ENCODE measurements around the gene FKBP1B. TPM values are rescaled to one million over a fixed set of nuclear protein-coding genes. Genes with fewer than 3 reads are reported as not detected.

Gene FKBP1B
- total RNA-seq, 1 experiment from 2014 or later: 11.8 TPM

DNA sequence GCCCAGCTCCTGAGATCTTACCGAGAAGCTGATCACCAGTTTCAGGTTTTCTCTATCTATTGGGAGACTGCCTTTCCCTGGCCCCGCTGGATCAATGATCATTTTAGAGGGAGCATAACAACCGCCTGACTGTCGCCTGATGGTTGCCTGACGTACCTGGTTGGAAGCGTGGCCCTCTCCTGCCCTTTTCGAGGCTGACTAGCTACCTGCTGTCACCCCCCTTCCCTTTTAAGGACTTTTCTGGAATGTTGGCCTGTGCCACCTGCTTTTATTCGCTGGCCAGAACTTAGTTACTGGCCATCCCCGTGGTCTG lies 40.2 kb upstream of the FKBP1B start:
- TF ChIP-seq, protein P1, sequence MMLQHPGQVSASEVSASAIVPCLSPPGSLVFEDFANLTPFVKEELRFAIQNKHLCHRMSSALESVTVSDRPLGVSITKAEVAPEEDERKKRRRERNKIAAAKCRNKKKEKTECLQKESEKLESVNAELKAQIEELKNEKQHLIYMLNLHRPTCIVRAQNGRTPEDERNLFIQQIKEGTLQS (IDR thresholded peaks at IDR 0.05): no peak
- TF ChIP-seq POLR2AphosphoS5 (IDR thresholded peaks at IDR 0.05; ENCODE audit: low read depth, low read length) (no peak), EZH2phosphoT487 (IDR thresholded peaks at IDR 0.05; ENCODE audit: borderline replicate concordance) (no peak), FOSL1 (IDR thresholded peaks at IDR 0.05; ENCODE audit: low read depth) (no peak), RAD21 (IDR thresholded peaks at IDR 0.05; ENCODE audit: low read depth) (no peak), CEBPB (IDR thresholded peaks at IDR 0.05; ENCODE audit: low read depth) (no peak), YY1 (IDR thresholded peaks at IDR 0.05; ENCODE audit: extremely low read depth, insufficient replicate concordance, low read depth, low read length) (no peak), SP1 (IDR thresholded peaks at IDR 0.05; ENCODE audit: low read depth) (no peak), EZH2 (IDR thresholded peaks at IDR 0.05) (no peak), EGR1 (IDR thresholded peaks at IDR 0.05; ENCODE audit: low read depth) (no peak), TCF7L2 (IDR thresholded peaks at IDR 0.05; ENCODE audit: borderline replicate concordance, extremely low read depth, insufficient read depth, insufficient read length) (no peak), CBX3 (IDR thresholded peaks at IDR 0.05; ENCODE audit: low read depth) (no peak), ZNF274 (IDR thresholded peaks at IDR 0.05; ENCODE audit: low read depth, low read length) (no peak), SIN3A (IDR thresholded peaks at IDR 0.05; ENCODE audit: low read depth) (no peak)
- TF ChIP-seq, protein P2, sequence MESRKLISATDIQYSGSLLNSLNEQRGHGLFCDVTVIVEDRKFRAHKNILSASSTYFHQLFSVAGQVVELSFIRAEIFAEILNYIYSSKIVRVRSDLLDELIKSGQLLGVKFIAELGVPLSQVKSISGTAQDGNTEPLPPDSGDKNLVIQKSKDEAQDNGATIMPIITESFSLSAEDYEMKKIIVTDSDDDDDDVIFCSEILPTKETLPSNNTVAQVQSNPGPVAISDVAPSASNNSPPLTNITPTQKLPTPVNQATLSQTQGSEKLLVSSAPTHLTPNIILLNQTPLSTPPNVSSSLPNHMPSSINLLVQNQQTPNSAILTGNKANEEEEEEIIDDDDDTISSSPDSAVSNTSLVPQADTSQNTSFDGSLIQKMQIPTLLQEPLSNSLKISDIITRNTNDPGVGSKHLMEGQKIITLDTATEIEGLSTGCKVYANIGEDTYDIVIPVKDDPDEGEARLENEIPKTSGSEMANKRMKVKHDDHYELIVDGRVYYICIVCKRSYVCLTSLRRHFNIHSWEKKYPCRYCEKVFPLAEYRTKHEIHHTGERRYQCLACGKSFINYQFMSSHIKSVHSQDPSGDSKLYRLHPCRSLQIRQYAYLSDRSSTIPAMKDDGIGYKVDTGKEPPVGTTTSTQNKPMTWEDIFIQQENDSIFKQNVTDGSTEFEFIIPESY (IDR thresholded peaks at IDR 0.05; ENCODE audit: extremely low read depth, insufficient replicate concordance, low read length): no peak
- TF ChIP-seq, protein P3, sequence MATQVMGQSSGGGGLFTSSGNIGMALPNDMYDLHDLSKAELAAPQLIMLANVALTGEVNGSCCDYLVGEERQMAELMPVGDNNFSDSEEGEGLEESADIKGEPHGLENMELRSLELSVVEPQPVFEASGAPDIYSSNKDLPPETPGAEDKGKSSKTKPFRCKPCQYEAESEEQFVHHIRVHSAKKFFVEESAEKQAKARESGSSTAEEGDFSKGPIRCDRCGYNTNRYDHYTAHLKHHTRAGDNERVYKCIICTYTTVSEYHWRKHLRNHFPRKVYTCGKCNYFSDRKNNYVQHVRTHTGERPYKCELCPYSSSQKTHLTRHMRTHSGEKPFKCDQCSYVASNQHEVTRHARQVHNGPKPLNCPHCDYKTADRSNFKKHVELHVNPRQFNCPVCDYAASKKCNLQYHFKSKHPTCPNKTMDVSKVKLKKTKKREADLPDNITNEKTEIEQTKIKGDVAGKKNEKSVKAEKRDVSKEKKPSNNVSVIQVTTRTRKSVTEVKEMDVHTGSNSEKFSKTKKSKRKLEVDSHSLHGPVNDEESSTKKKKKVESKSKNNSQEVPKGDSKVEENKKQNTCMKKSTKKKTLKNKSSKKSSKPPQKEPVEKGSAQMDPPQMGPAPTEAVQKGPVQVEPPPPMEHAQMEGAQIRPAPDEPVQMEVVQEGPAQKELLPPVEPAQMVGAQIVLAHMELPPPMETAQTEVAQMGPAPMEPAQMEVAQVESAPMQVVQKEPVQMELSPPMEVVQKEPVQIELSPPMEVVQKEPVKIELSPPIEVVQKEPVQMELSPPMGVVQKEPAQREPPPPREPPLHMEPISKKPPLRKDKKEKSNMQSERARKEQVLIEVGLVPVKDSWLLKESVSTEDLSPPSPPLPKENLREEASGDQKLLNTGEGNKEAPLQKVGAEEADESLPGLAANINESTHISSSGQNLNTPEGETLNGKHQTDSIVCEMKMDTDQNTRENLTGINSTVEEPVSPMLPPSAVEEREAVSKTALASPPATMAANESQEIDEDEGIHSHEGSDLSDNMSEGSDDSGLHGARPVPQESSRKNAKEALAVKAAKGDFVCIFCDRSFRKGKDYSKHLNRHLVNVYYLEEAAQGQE (IDR thresholded peaks at IDR 0.05; ENCODE audit: low read depth): no peak
- TF ChIP-seq, protein P4, sequence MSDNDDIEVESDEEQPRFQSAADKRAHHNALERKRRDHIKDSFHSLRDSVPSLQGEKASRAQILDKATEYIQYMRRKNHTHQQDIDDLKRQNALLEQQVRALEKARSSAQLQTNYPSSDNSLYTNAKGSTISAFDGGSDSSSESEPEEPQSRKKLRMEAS (IDR thresholded peaks at IDR 0.05): no peak
- TF ChIP-seq, protein P5, sequence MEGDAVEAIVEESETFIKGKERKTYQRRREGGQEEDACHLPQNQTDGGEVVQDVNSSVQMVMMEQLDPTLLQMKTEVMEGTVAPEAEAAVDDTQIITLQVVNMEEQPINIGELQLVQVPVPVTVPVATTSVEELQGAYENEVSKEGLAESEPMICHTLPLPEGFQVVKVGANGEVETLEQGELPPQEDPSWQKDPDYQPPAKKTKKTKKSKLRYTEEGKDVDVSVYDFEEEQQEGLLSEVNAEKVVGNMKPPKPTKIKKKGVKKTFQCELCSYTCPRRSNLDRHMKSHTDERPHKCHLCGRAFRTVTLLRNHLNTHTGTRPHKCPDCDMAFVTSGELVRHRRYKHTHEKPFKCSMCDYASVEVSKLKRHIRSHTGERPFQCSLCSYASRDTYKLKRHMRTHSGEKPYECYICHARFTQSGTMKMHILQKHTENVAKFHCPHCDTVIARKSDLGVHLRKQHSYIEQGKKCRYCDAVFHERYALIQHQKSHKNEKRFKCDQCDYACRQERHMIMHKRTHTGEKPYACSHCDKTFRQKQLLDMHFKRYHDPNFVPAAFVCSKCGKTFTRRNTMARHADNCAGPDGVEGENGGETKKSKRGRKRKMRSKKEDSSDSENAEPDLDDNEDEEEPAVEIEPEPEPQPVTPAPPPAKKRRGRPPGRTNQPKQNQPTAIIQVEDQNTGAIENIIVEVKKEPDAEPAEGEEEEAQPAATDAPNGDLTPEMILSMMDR (IDR thresholded peaks at IDR 0.05 in 2 of 3, conservative IDR thresholded peaks at IDR 0.05 in 1 of 3; ENCODE audit: borderline replicate concordance in 1 of 3, insufficient read depth in 1 of 3, low read depth in 2 of 3, low read length in 2 of 3): no peak
- H3K79me2 ChIP-seq (ENCODE audit: insufficient read depth, low read length): no peaks in the 10 kb centered on the region
- H3K36me3 ChIP-seq (ENCODE audit: control insufficient read depth in 1 of 2, insufficient read depth in 2 of 2, low read length in 2 of 2): no peaks in the 10 kb centered on the region
- intact Hi-C loops (cut with micrococcal nuclease): no loop called here
- H3K27me3 ChIP-seq (ENCODE audit: insufficient read depth, low read length): no peaks in the 10 kb centered on the region
- no peak overlapping the region for H3K4me2 ChIP-seq (ENCODE audit: low read length)
- H3K4me1 ChIP-seq (ENCODE audit: control insufficient read depth in 1 of 2, insufficient read depth in 2 of 2, low read length in 2 of 2): no peaks in the 10 kb centered on the region; a peak in 1 of 4 replicates
- ChIA-PET POLR2A (no interaction called here), RAD21 (ENCODE audit: low non-redundant PET in 1 of 2, low total read pairs in 2 of 2, uncharacterized antibody in 2 of 2, unreplicated experiment in 2 of 2) (no interaction called here), CTCF (no interaction called here)
- no TSS peak for BruUV-seq (replicated peaks)
- H3K27ac ChIP-seq (ENCODE audit: low read depth, low read length): no peak overlapping the region
- no peak overlapping the region for H3K4me3 ChIP-seq (replicated peaks in 1 of 2; ENCODE audit: low read depth in 1 of 2, low read length in 2 of 2)
- no peak for ATAC-seq
- H3K9me2 ChIP-seq (ENCODE audit: insufficient read depth): no peaks in the 10 kb centered on the region
- H2AFZ ChIP-seq (ENCODE audit: low read depth, low read length, poor library complexity, severe bottlenecking): no peak overlapping the region
- no peak overlapping the region for H3K9ac ChIP-seq (ENCODE audit: low read length)
- no peaks in the 10 kb centered on the region for H3K9me3 ChIP-seq (ENCODE audit: control insufficient read depth in 1 of 2, insufficient read depth in 1 of 2, low read depth in 1 of 2, low read length in 2 of 2)
- H4K20me1 ChIP-seq (ENCODE audit: insufficient read depth): no peaks in the 10 kb centered on the region
- DNase-seq (ENCODE audit: low read depth, low spot score): no peak
